SK-N-SH (cell line): Measurements from ENCODE around the gene MARCHF3. TPM values are rescaled to one million over a fixed set of nuclear protein-coding genes. Genes with fewer than 3 reads are reported as not detected.

Source experiments
- CTCF ChIA-PET: fragments of 300-600, 350-600 bp; formaldehyde crosslinking; extraction: SDS; loops from one replicate; lab custom pipeline; 2021; lab: Yijun Ruan, JAX
- POLR2A ChIA-PET: fragments of 350-600 bp; sonication (Branson Sonifier 250); formaldehyde crosslinking; extraction: SDS; loops from one replicate; lab custom pipeline; 2020; ENCODE audit warnings: antibody characterized with exemption, inconsistent platforms; lab: Yijun Ruan, JAX
- DNase-seq: peaks from one replicate; pipeline ENCODE4 v3.0.0; 2012
- H2AFZ ChIP-seq: fragments of 200-600 bp; sonication (generic); 2 replicates; pipeline ENCODE4 v1.8.1; 2016; ENCODE audit warnings: antibody characterized with exemption, mild to moderate bottlenecking, low read depth
- H3F3A ChIP-seq: fragments of 200-600 bp; sonication (generic); replicated peaks from 2 replicates; pipeline ENCODE3; 2016; ENCODE audit warnings: antibody characterized with exemption, mild to moderate bottlenecking; ENCODE audit not compliant: insufficient read depth
- H3K27ac ChIP-seq, 2 experiments: fragments of 200-500 bp in 1 of 2; fragments of 200-600 bp in 1 of 2; sonication (Bioruptor generic) in 1 of 2; sonication (generic), shearing (Covaris generic) in 1 of 2; 2 replicates each; pipeline versions ENCODE4 v1.5.1 to v1.6.1; 2014 to 2016; ENCODE audit warnings: low read depth in 2 of 2, inconsistent platforms in 1 of 2, low read length in 1 of 2, mild to moderate bottlenecking in 1 of 2, mixed read lengths in 1 of 2
- H3K27me3 ChIP-seq: fragments of 200-600 bp; sonication (generic), shearing (Covaris generic); 2 replicates; pipeline ENCODE4 v1.6.1; 2016; ENCODE audit warnings: mixed run types; ENCODE audit not compliant: insufficient read depth
- H3K36me3 ChIP-seq, 2 experiments: fragments of 200-500 bp in 1 of 2; fragments of 200-600 bp in 1 of 2; sonication (Bioruptor generic) in 1 of 2; sonication (generic) in 1 of 2; replicated peaks in 1 of 2; 2 replicates each; pipeline versions ENCODE3 to v1.5.1; 2014 to 2016; ENCODE audit warnings: low read length in 1 of 2, mild to moderate bottlenecking in 1 of 2; ENCODE audit not compliant: insufficient read depth in 2 of 2, control insufficient read depth in 1 of 2
- H3K4me1 ChIP-seq, 2 experiments: fragments of 200-500 bp in 1 of 2; fragments of 200-600 bp in 1 of 2; sonication (Bioruptor generic) in 1 of 2; sonication (generic), shearing (Covaris generic) in 1 of 2; 2 replicates each; pipeline versions ENCODE4 v1.5.1 to v1.6.1; 2014 to 2016; ENCODE audit warnings: low read depth in 1 of 2, low read length in 1 of 2, mixed run types in 1 of 2; ENCODE audit not compliant: insufficient read depth in 2 of 2, control insufficient read depth in 1 of 2
- H3K4me2 ChIP-seq: fragments of 200-600 bp; sonication (generic), shearing (Covaris generic); 2 replicates; pipeline ENCODE4 v1.6.1; 2017; ENCODE audit warnings: mixed run types
- H3K4me3 ChIP-seq, 2 experiments: fragments of 200-500 bp in 1 of 2; fragments of 200-600 bp in 1 of 2; sonication (Bioruptor generic) in 1 of 2; sonication (generic), shearing (Covaris generic) in 1 of 2; 2 replicates each; pipeline versions ENCODE4 v1.5.1 to v1.8.1; 2014 to 2016; ENCODE audit warnings: low read depth in 2 of 2, inconsistent platforms in 1 of 2, low read length in 1 of 2, mild to moderate bottlenecking in 1 of 2, mixed read lengths in 1 of 2, moderate library complexity in 1 of 2
- H3K79me2 ChIP-seq: fragments of 200-600 bp; sonication (generic); 2 replicates; pipeline ENCODE4 v1.8.1; 2017; ENCODE audit warnings: mild to moderate bottlenecking; ENCODE audit not compliant: insufficient read depth
- H3K9ac ChIP-seq: fragments of 200-600 bp; sonication (generic); 2 replicates; pipeline ENCODE4 v1.6.1; 2017; ENCODE audit warnings: mixed run types
- H3K9me2 ChIP-seq: fragments of 200-600 bp; sonication (generic); 2 replicates; pipeline ENCODE4 v1.6.1; 2017; ENCODE audit warnings: mixed run types
- H3K9me3 ChIP-seq: fragments of 200-600 bp; sonication (generic); 2 replicates; pipeline ENCODE4 v1.6.1; 2017; ENCODE audit warnings: mixed run types, mild to moderate bottlenecking, moderate library complexity
- H4K20me1 ChIP-seq: fragments of 200-600 bp; sonication (generic); 2 replicates; pipeline ENCODE4 v1.6.1; 2017; ENCODE audit warnings: mild to moderate bottlenecking, mixed run types; ENCODE audit not compliant: insufficient read depth
- EP300 ChIP-seq, 2 experiments: IDR thresholded peaks; 2 replicates each; pipeline versions ENCODE4 v1.4.0 to v1.6.1; 2012; ENCODE audit warnings: borderline replicate concordance in 1 of 2, low read depth in 1 of 2, low read length in 1 of 2
- FOSL2 ChIP-seq: IDR thresholded peaks from 2 replicates; pipeline ENCODE4 v1.4.0; 2012; ENCODE audit warnings: low read depth, mild to moderate bottlenecking, moderate library complexity, borderline replicate concordance
- FOXJ3 ChIP-seq: sonication (generic); formaldehyde crosslinking; IDR thresholded peaks from 2 replicates; pipeline ENCODE4 v1.5.1; 2020; ENCODE audit warnings: mild to moderate bottlenecking, missing genetic modification reagents
- GATA2 ChIP-seq: sonication (generic); formaldehyde crosslinking; IDR thresholded peaks from 2 replicates; pipeline ENCODE4 v1.5.0; 2020; ENCODE audit warnings: mild to moderate bottlenecking, missing genetic modification reagents
- MXI1 ChIP-seq: IDR thresholded peaks from 2 replicates; pipeline ENCODE4 v1.6.1; 2012; ENCODE audit warnings: mild to moderate bottlenecking, low read depth, low read length, improper control_type of control experiment
- NFIC ChIP-seq: IDR thresholded peaks from 2 replicates; pipeline ENCODE4 v1.4.0; 2012; ENCODE audit warnings: borderline replicate concordance
- PBX3 ChIP-seq: IDR thresholded peaks from 2 replicates; pipeline ENCODE4; 2012
- RFX5 ChIP-seq: IDR thresholded peaks from 2 replicates; pipeline ENCODE4 v1.6.1; 2012; ENCODE audit warnings: mild to moderate bottlenecking, improper control_type of control experiment, low read length
- RXRA ChIP-seq: IDR thresholded peaks from 2 replicates; pipeline ENCODE4 v1.4.0; 2012; ENCODE audit warnings: low read depth, mild to moderate bottlenecking, borderline replicate concordance
- TAF1 ChIP-seq: IDR thresholded peaks from 2 replicates; pipeline ENCODE4 v1.6.1; 2012; ENCODE audit warnings: low read depth, mild to moderate bottlenecking, low read length, moderate library complexity, borderline replicate concordance
- TCF12 ChIP-seq: IDR thresholded peaks from 2 replicates; pipeline ENCODE4 v1.4.0; 2012
- TEAD4 ChIP-seq: IDR thresholded peaks from 2 replicates; pipeline ENCODE4 v1.4.0; 2012; ENCODE audit warnings: mild to moderate bottlenecking, borderline replicate concordance; ENCODE audit not compliant: insufficient read depth
- YY1 ChIP-seq: IDR thresholded peaks from 2 replicates; pipeline ENCODE4 v1.4.0; 2012; ENCODE audit warnings: low read depth, mild to moderate bottlenecking
- WGBS: methylation state at CpG from one replicate; pipeline ENCODE4 v1.1.6; 2017; ENCODE audit warnings: low lambda C conversion rate; 5-methylcytosine and 5-hydroxymethylcytosine counted together
- polyA plus RNA-seq, 3 experiments: library from polyadenylated mRNA; depleted of rRNA; stranded (reverse); fragments of >200 nt; gene quantifications; 2 replicates each; pipeline ENCODE4 v1.2.3, GENCODE V29; 2012
- TF ChIP-seq, protein P1 (sequence below): fragments of 150-350 bp; IDR thresholded peaks from 2 replicates; pipeline ENCODE4 v1.6.1; 2016; ENCODE audit warnings: mild to moderate bottlenecking, low read depth, low read length
- TF ChIP-seq, protein P2 (sequence below): IDR thresholded peaks from 2 replicates; pipeline ENCODE4 v1.4.0; 2012; ENCODE audit warnings: low read depth
- TF ChIP-seq, protein P3 (sequence below): IDR thresholded peaks from 2 replicates; pipeline ENCODE4 v1.4.0; 2012; ENCODE audit warnings: low read depth, borderline replicate concordance
- TF ChIP-seq, protein P4 (sequence below): IDR thresholded peaks from 2 replicates; pipeline ENCODE4 v1.6.1; 2012; ENCODE audit warnings: mild to moderate bottlenecking, low read depth, low read length, moderate library complexity

The MARCHF3 gene
- polyA plus RNA-seq, 1 of the 3 experiments (the other 2 are of a cell fraction) = 21.5 TPM

DNA sequence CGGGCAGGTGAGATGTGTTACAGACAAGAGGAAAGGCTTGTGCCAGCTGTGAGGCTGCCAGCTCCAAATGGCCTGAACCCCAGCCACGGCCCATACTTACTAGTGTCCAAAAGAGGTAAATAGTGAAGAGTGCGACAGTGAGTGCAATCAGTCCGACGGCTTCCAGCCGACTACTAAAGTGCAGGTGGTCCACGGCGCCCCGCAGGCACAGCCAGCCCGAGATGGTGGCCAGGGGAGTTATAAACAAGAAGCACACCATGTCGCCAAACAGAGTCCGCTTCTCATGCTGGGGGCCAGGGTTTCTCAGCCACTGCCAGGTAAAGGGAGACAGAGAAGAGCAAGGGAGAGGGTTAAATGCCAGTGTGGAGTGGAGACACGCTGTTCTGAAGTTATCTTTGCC is 152.3 kb downstream of the MARCHF3 start:
- POLR2A ChIA-PET = no interaction called here
- peaks cover 0 to 8% of the 10 kb centered on the region in 2 experiments for H3K36me3 ChIP-seq
- H3K9me2 ChIP-seq = no peaks in the 10 kb centered on the region
- H3K27me3 ChIP-seq = no peaks in the 10 kb centered on the region
- H3K9me3 ChIP-seq = no peaks in the 10 kb centered on the region
- H3K4me3 ChIP-seq = no peak overlapping the region
- TF ChIP-seq TAF1 = no peak
- TF ChIP-seq NFIC = no peak
- no peak for TF ChIP-seq RXRA
- no peak for TF ChIP-seq MXI1
- TF ChIP-seq EP300 (IDR thresholded peaks at IDR 0.05; ENCODE audit: borderline replicate concordance in 1 of 2, low read depth in 1 of 2, low read length in 1 of 2) = no peak
- no peak for TF ChIP-seq FOSL2
- no peak for TF ChIP-seq FOXJ3 (CRISPR knock-in tag)
- TF ChIP-seq, protein P1, sequence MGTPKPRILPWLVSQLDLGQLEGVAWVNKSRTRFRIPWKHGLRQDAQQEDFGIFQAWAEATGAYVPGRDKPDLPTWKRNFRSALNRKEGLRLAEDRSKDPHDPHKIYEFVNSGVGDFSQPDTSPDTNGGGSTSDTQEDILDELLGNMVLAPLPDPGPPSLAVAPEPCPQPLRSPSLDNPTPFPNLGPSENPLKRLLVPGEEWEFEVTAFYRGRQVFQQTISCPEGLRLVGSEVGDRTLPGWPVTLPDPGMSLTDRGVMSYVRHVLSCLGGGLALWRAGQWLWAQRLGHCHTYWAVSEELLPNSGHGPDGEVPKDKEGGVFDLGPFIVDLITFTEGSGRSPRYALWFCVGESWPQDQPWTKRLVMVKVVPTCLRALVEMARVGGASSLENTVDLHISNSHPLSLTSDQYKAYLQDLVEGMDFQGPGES = no peak
- TF ChIP-seq, protein P2, sequence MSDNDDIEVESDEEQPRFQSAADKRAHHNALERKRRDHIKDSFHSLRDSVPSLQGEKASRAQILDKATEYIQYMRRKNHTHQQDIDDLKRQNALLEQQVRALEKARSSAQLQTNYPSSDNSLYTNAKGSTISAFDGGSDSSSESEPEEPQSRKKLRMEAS = no peak
- no peak for TF ChIP-seq RFX5
- no peak for TF ChIP-seq TEAD4
- TF ChIP-seq TCF12 = no peak
- TF ChIP-seq, protein P3, sequence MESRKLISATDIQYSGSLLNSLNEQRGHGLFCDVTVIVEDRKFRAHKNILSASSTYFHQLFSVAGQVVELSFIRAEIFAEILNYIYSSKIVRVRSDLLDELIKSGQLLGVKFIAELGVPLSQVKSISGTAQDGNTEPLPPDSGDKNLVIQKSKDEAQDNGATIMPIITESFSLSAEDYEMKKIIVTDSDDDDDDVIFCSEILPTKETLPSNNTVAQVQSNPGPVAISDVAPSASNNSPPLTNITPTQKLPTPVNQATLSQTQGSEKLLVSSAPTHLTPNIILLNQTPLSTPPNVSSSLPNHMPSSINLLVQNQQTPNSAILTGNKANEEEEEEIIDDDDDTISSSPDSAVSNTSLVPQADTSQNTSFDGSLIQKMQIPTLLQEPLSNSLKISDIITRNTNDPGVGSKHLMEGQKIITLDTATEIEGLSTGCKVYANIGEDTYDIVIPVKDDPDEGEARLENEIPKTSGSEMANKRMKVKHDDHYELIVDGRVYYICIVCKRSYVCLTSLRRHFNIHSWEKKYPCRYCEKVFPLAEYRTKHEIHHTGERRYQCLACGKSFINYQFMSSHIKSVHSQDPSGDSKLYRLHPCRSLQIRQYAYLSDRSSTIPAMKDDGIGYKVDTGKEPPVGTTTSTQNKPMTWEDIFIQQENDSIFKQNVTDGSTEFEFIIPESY = no peak
- TF ChIP-seq GATA2 (CRISPR knock-in tag) = no peak
- TF ChIP-seq, protein P4, sequence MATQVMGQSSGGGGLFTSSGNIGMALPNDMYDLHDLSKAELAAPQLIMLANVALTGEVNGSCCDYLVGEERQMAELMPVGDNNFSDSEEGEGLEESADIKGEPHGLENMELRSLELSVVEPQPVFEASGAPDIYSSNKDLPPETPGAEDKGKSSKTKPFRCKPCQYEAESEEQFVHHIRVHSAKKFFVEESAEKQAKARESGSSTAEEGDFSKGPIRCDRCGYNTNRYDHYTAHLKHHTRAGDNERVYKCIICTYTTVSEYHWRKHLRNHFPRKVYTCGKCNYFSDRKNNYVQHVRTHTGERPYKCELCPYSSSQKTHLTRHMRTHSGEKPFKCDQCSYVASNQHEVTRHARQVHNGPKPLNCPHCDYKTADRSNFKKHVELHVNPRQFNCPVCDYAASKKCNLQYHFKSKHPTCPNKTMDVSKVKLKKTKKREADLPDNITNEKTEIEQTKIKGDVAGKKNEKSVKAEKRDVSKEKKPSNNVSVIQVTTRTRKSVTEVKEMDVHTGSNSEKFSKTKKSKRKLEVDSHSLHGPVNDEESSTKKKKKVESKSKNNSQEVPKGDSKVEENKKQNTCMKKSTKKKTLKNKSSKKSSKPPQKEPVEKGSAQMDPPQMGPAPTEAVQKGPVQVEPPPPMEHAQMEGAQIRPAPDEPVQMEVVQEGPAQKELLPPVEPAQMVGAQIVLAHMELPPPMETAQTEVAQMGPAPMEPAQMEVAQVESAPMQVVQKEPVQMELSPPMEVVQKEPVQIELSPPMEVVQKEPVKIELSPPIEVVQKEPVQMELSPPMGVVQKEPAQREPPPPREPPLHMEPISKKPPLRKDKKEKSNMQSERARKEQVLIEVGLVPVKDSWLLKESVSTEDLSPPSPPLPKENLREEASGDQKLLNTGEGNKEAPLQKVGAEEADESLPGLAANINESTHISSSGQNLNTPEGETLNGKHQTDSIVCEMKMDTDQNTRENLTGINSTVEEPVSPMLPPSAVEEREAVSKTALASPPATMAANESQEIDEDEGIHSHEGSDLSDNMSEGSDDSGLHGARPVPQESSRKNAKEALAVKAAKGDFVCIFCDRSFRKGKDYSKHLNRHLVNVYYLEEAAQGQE = no peak
- TF ChIP-seq YY1 = no peak
- no peak for TF ChIP-seq PBX3
- H3F3A ChIP-seq = no peaks in the 10 kb centered on the region
- no peaks in the 10 kb centered on the region for H3K79me2 ChIP-seq
- DNase-seq = no peak
- CTCF ChIA-PET = no interaction called here
- no peaks in the 10 kb centered on the region for H4K20me1 ChIP-seq
- H2AFZ ChIP-seq = no peak overlapping the region
- H3K4me2 ChIP-seq = no peak overlapping the region
- no peak overlapping the region for H3K9ac ChIP-seq
- H3K4me1 ChIP-seq = peaks cover 0 to 2% of the 10 kb centered on the region in 2 experiments; a peak in 1 of 4 replicates
- WGBS = 93% methylated on average over 13 of the region's 13 CpGs
- H3K27ac ChIP-seq = no peak overlapping the region
